ENCODE measurements around the gene ZNF217. TPM values are rescaled to one million over a fixed set of nuclear protein-coding genes. Genes with fewer than 3 reads are reported as not detected.
"Not testable (repeated sequence)": the region's sequence is repeated elsewhere in the genome, so short reads cannot be mapped to it uniquely, and the experiment has no call there.

The ZNF217 gene
- total RNA-seq, 1 donor from 2014 or later = 76.3 TPM

GRCh38 chr20:53534037-53534436 lies 59.6 kb downstream of the ZNF217 start:
- Mint-ChIP-seq H3K27me3 (no peaks in the 10 kb centered on the region), H3K4me3 (ENCODE audit: low read depth) (no peak overlapping the region), H3K9me3 (ENCODE audit: low read depth) (no peaks in the 10 kb centered on the region), H3K4me1 (ENCODE audit: low read depth) (no peaks in the 10 kb centered on the region), H3K36me3 (ENCODE audit: insufficient read depth) (no peaks in the 10 kb centered on the region), H3K27ac (no peak overlapping the region)
- no peak for DNase-seq (ENCODE audit: low spot score, unreplicated experiment)
- no peak for TF ChIP-seq CTCF (IDR thresholded peaks at IDR 0.05; ENCODE audit: unreplicated experiment)

- Mint-ChIP-seq H3K4me1 (ENCODE audit: low read depth) (no peaks in the 10 kb centered on the region), H3K27me3 (no peaks in the 10 kb centered on the region), H3K4me3 (ENCODE audit: low read depth) (no peak overlapping the region), H3K27ac (no peak overlapping the region), H3K36me3 (ENCODE audit: insufficient read depth) (no peaks in the 10 kb centered on the region), H3K9me3 (ENCODE audit: low read depth) (no peaks in the 10 kb centered on the region)
- no peak for TF ChIP-seq CTCF (IDR thresholded peaks at IDR 0.05; ENCODE audit: unreplicated experiment)
- no peak for DNase-seq (ENCODE audit: low spot score, unreplicated experiment)
Measured at GRCh38 chr20:53533500-53533899, 60.1 kb downstream of the ZNF217 start.

GRCh38 chr20:53532654-53533312 lies 60.9 kb downstream of the ZNF217 start:
- H3K4me1 Mint-ChIP-seq (ENCODE audit: low read depth); H3K27ac Mint-ChIP-seq; H3K27me3 Mint-ChIP-seq; H3K9me3 Mint-ChIP-seq (ENCODE audit: low read depth); H3K4me3 Mint-ChIP-seq (ENCODE audit: low read depth); H3K36me3 Mint-ChIP-seq (ENCODE audit: insufficient read depth); DNase-seq (ENCODE audit: low spot score, unreplicated experiment): not testable (repeated sequence)

GRCh38 chr20:53530440-53530839 lies 63.2 kb downstream of the ZNF217 start:
- H3K4me1 Mint-ChIP-seq (ENCODE audit: low read depth) = no peaks in the 10 kb centered on the region
- H3K9me3 Mint-ChIP-seq (ENCODE audit: low read depth) = no peaks in the 10 kb centered on the region
- no peaks in the 10 kb centered on the region for H3K36me3 Mint-ChIP-seq (ENCODE audit: insufficient read depth)
- H3K27ac Mint-ChIP-seq = no peak overlapping the region
- H3K27me3 Mint-ChIP-seq = no peaks in the 10 kb centered on the region
- TF ChIP-seq CTCF (IDR thresholded peaks at IDR 0.05; ENCODE audit: unreplicated experiment) = no peak
- no peak overlapping the region for H3K4me3 Mint-ChIP-seq (ENCODE audit: low read depth)
- DNase-seq (ENCODE audit: low spot score, unreplicated experiment) = no peak

- no peaks in the 10 kb centered on the region for H3K27me3 Mint-ChIP-seq
- H3K9me3 Mint-ChIP-seq (ENCODE audit: low read depth) = no peaks in the 10 kb centered on the region
- DNase-seq (ENCODE audit: low spot score, unreplicated experiment) = no peak
- no peaks in the 10 kb centered on the region for H3K36me3 Mint-ChIP-seq (ENCODE audit: insufficient read depth)
- no peak for TF ChIP-seq CTCF (IDR thresholded peaks at IDR 0.05; ENCODE audit: unreplicated experiment)
- H3K27ac Mint-ChIP-seq = no peak overlapping the region
- no peaks in the 10 kb centered on the region for H3K4me1 Mint-ChIP-seq (ENCODE audit: low read depth)
- no peak overlapping the region for H3K4me3 Mint-ChIP-seq (ENCODE audit: low read depth)
Measured at GRCh38 chr20:53529658-53530057, 64.0 kb downstream of the ZNF217 start.

- DNase-seq (ENCODE audit: low spot score, unreplicated experiment) = no peak
- H3K36me3 Mint-ChIP-seq (ENCODE audit: insufficient read depth) = no peaks in the 10 kb centered on the region
- H3K4me3 Mint-ChIP-seq (ENCODE audit: low read depth) = no peak overlapping the region
- TF ChIP-seq CTCF (IDR thresholded peaks at IDR 0.05; ENCODE audit: unreplicated experiment) = no peak
- no peaks in the 10 kb centered on the region for H3K27me3 Mint-ChIP-seq
- no peaks in the 10 kb centered on the region for H3K9me3 Mint-ChIP-seq (ENCODE audit: low read depth)
- H3K27ac Mint-ChIP-seq = no peak overlapping the region
- H3K4me1 Mint-ChIP-seq (ENCODE audit: low read depth) = no peaks in the 10 kb centered on the region
Measured at GRCh38 chr20:53527196-53527595, 66.4 kb downstream of the ZNF217 start.
